Lower lobe of right lung (tissue), 2 donors: ENCODE results near the gene MLXIPL. TPM values are rescaled to one million over a fixed set of nuclear protein-coding genes. Genes with fewer than 3 reads are reported as not detected.
A peak's percentile ranks its signal among the peaks of the same experiment; 100 is the strongest.

ENCODE experiments used
- ATAC-seq, 2 donors: fragments of 200-7000 bp; cut with Tn5 transposase; one replicate each; pipeline ENCODE4 v1.9.1; 2020 to 2022; ENCODE audit warnings: mild to moderate bottlenecking in 2 of 2, moderate library complexity in 2 of 2
- DNase-seq: peaks from one replicate; pipeline ENCODE4 v3.0.0-alpha.2; 2020
- H3K27ac ChIP-seq: fragments of 200-600 bp; one replicate; pipeline ENCODE4 v1.8.0; 2022
- H3K27me3 ChIP-seq: fragments of 200-600 bp; one replicate; pipeline ENCODE4 v1.8.0; 2022; ENCODE audit warnings: low read depth
- H3K36me3 ChIP-seq: fragments of 200-600 bp; one replicate; pipeline ENCODE4 v1.8.0; 2022; ENCODE audit warnings: mild to moderate bottlenecking
- H3K4me1 ChIP-seq: fragments of 200-600 bp; one replicate; pipeline ENCODE4 v1.8.0; 2022
- H3K4me3 ChIP-seq: fragments of 200-600 bp; one replicate; pipeline ENCODE4 v1.8.0; 2022; ENCODE audit warnings: mild to moderate bottlenecking
- H3K9me3 ChIP-seq: fragments of 200-600 bp; one replicate; pipeline ENCODE4 v1.8.0; 2022
- CTCF ChIP-seq: fragments of 200-600 bp; IDR thresholded peaks from one replicate; pipeline ENCODE4 v1.8.0; 2022; ENCODE audit warnings: antibody characterized with exemption, mild to moderate bottlenecking
- intact Hi-C: fragments of 100-400 bp; cut with DNase I; formaldehyde crosslinking; loops from one replicate; pipeline ENCODE4 v1.11.0; 2022
- total RNA-seq: library from RNA; stranded (reverse); fragmentation: NEBNext Ultra II Directional; extraction: Animal tissue kit (Norgen Biotek cat#: 25700); gene quantifications from one replicate; pipeline ENCODE4 v1.2.1, GENCODE V29; 2021
- donor health status: DM: no; HTN: yes; CAD: no; lungs with severe emphysema.

Gene MLXIPL
- total RNA-seq, 1 donor from 2014 or later, result 10.7 TPM

- H3K36me3 ChIP-seq, result peaks cover 82% of the 10 kb centered on the region
- TF ChIP-seq CTCF, result no peak
- peaks cover 18% of the 10 kb centered on the region for H3K4me1 ChIP-seq
- no peaks in the 10 kb centered on the region for H3K9me3 ChIP-seq
- DNase-seq (peak; percentile 25), ATAC-seq (no peak)
- no peak overlapping the region for H3K27ac ChIP-seq
- intact Hi-C loops, result no loop called here
- H3K27me3 ChIP-seq, result no peaks in the 10 kb centered on the region
- H3K4me3 ChIP-seq, result no peak overlapping the region
Measured at GRCh38 chr7:73573276-73573675, 51.0 kb downstream of the MLXIPL start.

- Histone ChIP-seq H3K4me1 (peaks cover 15% of the 10 kb centered on the region), H3K27ac (no peak overlapping the region), H3K36me3 (peaks cover 82% of the 10 kb centered on the region), H3K4me3 (no peak overlapping the region), H3K9me3 (no peaks in the 10 kb centered on the region), H3K27me3 (no peaks in the 10 kb centered on the region)
- intact Hi-C loops, result no loop called here
- no peak for TF ChIP-seq CTCF
- DNase-seq (peak; percentile 14), ATAC-seq (no peak)
Measured at GRCh38 chr7:73572767-73573186, 51.5 kb downstream of the MLXIPL start.

- Histone ChIP-seq H3K4me3 (no peak overlapping the region), H3K9me3 (no peaks in the 10 kb centered on the region), H3K27ac (no peak overlapping the region), H3K4me1 (peaks cover 4% of the 10 kb centered on the region), H3K36me3 (peaks cover 75% of the 10 kb centered on the region), H3K27me3 (no peaks in the 10 kb centered on the region)
- ATAC-seq, result no peak
- peak; percentile 23 for DNase-seq
- intact Hi-C loops, result no loop called here
- TF ChIP-seq CTCF, result no peak
Measured at GRCh38 chr7:73570977-73571376, 53.3 kb downstream of the MLXIPL start.

GRCh38 chr7:73570521-73570920 lies 53.8 kb downstream of the MLXIPL start:
- peak in 1 of 2 donors; percentile 11 for ATAC-seq
- no peak for TF ChIP-seq CTCF
- DNase-seq, result peak; percentile 31
- Histone ChIP-seq H3K27ac (no peak overlapping the region), H3K27me3 (no peaks in the 10 kb centered on the region), H3K4me3 (no peak overlapping the region), H3K4me1 (peaks cover 9% of the 10 kb centered on the region), H3K36me3 (peaks cover 71% of the 10 kb centered on the region), H3K9me3 (no peaks in the 10 kb centered on the region)
- intact Hi-C loops, result no loop called here

GRCh38 chr7:73569042-73569608 lies 55.2 kb downstream of the MLXIPL start:
- ATAC-seq, result no peak
- Histone ChIP-seq H3K27ac (no peak overlapping the region), H3K27me3 (no peaks in the 10 kb centered on the region), H3K4me3 (no peak overlapping the region), H3K9me3 (no peaks in the 10 kb centered on the region), H3K36me3 (peaks cover 58% of the 10 kb centered on the region), H3K4me1 (peaks cover 10% of the 10 kb centered on the region)
- TF ChIP-seq CTCF, result no peak
- no peak for DNase-seq
- intact Hi-C loops, result no loop called here
